GM10847 (cell line): ENCODE data around the gene ERF.
A peak's percentile ranks its signal among the peaks of the same experiment; 100 is the strongest.

Experiments
- POLR2A ChIP-seq: IDR thresholded peaks from 2 replicates; pipeline ENCODE4 v1.6.1; 2011; ENCODE audit not compliant: insufficient read length; ENCODE audit errors: extremely low read depth

ERF gene

DNA sequence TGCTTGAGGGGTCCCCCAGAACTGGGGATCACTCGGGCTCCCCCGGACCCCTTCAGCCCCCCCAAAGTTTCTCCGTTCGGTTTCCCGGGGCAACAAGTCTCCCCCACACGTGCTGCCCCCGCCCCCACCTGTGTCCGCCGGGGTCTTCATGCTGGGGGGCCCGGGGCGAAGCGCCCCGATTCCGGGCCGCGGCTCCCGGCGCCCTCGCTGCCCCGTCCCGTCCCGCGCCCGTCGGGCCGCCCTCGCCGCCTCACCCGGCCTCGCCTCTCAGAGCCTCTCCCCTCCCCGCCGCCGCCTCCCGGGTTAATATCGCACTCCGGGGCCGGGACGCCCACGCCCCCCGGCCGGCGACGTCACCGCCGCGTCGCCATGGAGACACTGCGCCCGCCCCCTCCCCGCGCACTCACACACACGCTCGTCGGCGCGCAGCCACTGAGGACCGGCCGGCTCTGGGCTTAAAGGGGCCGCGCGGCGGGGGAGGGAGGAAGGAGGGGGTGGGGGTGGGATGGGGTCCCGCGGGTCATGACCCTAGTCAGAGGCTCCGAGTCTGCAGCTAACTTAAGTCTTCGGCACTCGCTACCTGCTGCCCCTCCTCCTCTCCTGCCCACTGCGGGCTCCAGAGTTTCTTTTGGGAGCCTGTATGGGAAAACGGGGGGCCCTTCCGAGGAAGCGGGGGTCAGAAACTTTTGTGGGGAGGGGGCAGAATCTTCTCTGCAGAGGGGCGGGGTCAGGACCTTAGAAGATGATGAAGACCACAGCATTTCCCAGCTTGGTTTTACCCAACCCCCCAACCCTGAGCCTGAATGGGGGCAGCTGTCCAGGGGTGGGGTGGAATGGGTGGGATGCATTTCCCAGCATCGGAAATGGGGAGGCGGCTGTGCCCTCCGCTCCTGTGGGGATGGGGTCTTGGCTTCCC lies at the start of gene ERF:
Gene ERF, minus strand, starts transcription at position 279 of the 916 bp plus-strand sequence. Its CDS starts 129 bp downstream, at position 150.
- TF ChIP-seq POLR2A = peak; percentile 65

DNA sequence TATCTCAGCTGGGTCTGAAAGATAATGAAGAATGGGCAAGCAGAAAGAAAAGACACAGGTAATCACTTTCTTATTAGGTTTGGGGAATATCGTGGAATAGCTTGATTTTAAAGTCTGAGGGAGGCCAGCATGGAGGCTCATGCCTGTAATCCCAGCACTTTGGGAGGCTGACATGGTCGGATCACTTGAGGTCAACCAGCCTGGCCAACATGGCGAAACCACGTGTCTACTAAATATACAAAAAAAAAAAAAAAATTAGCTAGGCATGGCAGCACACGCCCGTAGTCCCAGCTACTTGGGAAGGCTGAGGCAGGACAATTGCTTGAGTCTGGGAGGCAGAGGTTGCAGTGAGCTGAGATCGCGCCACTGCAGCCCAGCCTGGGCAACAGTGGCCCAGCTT lies 48.9 kb upstream of the ERF start:
- no peak for TF ChIP-seq POLR2A

DNA sequence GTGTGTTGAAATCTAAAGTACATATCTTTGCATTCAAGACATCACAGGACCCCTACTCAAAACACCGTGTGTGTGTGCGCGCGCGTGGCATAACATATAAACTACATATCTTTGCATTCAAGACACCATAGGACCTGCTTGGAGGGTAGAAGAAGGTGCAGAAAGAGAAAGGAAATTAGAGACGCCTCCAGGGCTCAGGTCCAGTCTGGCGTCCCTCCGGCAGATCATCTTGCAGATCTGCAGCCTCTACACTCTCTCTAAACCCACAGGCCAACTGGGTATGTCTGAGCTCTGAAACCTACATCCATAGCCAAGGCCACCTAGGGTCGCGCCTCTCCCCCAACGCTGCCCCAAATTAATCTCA lies 48.2 kb upstream of the ERF start:
- no peak for TF ChIP-seq POLR2A

- no peak for TF ChIP-seq POLR2A
Observed at GRCh38 chr19:42301646-42302203, 46.8 kb upstream of the ERF start, which contains the start of gene PRR19. PRR19 (plus strand) TSS chr19:42302132; CDS start chr19:42309585, 7,453 bp downstream.

GRCh38 chr19:42297039-42297438 lies 42.1 kb upstream of the ERF start:
- no peak for TF ChIP-seq POLR2A

GRCh38 chr19:42295831-42296525 lies 41.0 kb upstream of the ERF start:
- TF ChIP-seq POLR2A = peak; percentile 22

DNA sequence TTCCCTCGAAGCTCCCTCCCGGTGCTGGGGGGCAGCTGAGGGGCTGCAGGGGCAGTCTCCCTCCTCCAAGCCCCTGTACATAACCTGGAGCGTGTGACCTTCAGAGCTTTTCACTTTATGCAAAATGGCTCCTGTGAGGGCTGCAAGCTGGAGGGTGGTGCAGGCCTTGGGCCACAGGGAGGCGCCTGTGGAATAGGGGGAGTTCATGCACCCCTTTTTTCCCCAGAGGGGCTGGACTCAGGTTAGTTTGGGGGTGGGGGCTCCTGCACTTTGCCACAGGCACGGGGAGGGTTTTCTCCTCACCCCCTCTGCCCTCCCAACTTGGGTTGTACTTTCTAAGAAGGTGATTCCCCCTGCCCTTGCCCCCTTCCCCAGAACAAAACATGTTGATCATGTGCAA lies 40.4 kb upstream of the ERF start:
- TF ChIP-seq POLR2A = no peak

- no peak for TF ChIP-seq POLR2A
Observed at GRCh38 chr19:42294471-42295137, 39.7 kb upstream of the ERF start.

- TF ChIP-seq POLR2A = no peak
Observed at GRCh38 chr19:42293948-42294347, 39.0 kb upstream of the ERF start.

DNA sequence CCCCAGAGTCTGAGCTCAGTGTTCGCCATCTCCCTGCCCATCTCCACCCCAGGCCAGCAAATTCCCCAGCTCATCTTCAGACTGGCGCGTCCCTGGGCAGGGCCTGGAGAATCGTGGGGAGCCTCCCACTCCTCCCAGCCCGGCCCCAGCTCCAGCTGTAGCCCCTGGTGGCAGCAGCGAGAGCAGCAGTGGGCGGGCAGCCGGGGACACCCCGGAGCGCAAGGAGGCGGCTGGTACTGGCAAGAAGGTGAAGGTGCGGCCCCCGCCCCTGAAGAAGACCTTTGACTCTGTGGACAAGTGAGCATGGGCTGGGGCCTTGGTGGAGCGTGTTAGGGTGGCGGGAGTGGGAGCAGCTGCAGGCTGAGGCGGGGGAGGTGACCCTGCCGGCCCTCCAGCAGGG lies 38.6 kb upstream of the ERF start:
- no peak for TF ChIP-seq POLR2A

DNA sequence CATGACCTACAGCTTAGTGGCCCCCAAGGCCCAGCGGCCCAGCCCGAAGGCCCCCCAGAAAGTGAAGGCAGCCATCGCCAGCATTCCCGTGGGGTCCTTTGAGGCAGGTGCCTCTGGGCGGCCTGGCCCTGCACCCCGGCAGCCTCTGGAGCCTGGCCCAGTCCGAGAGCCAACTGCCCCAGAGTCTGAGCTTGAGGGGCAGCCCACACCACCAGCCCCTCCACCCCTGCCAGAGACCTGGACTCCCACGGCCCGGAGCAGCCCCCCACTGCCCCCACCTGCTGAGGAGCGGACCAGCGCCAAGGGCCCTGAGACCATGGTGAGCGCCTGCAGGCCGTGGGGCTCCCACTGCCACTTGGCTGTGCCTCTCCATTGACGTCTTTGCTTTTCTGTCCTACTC lies 38.0 kb upstream of the ERF start:
- no peak for TF ChIP-seq POLR2A

GRCh38 chr19:42292042-42292960 lies 37.4 kb upstream of the ERF start:
- TF ChIP-seq POLR2A = no peak

GRCh38 chr19:42291435-42291810 lies 36.5 kb upstream of the ERF start:
- TF ChIP-seq POLR2A = no peak
